ENCODE results near the gene KLHL14. TPM values are rescaled to one million over a fixed set of nuclear protein-coding genes. Genes with fewer than 3 reads are reported as not detected.
"Not testable (repeated sequence)": the region's sequence is repeated elsewhere in the genome, so short reads cannot be mapped to it uniquely, and the experiment has no call there.

KLHL14 gene
- total RNA-seq, 2 donors from 2014 or later, result 0.41 to 3.0 TPM

- Histone ChIP-seq H3K27me3 (replicated peaks; ENCODE audit: insufficient read depth) (no peaks in the 10 kb centered on the region), H3K36me3 (no peaks in the 10 kb centered on the region), H3K27ac (no peak overlapping the region), H3K4me3 (no peak overlapping the region), H3K4me1 (replicated peaks) (no peaks in the 10 kb centered on the region), H3K9me3 (no peaks in the 10 kb centered on the region)
- TF ChIP-seq POLR2AphosphoS5 (IDR thresholded peaks at IDR 0.05) (no peak), POLR2A (IDR thresholded peaks at IDR 0.05) (no peak)
- TF ChIP-seq, protein P1, sequence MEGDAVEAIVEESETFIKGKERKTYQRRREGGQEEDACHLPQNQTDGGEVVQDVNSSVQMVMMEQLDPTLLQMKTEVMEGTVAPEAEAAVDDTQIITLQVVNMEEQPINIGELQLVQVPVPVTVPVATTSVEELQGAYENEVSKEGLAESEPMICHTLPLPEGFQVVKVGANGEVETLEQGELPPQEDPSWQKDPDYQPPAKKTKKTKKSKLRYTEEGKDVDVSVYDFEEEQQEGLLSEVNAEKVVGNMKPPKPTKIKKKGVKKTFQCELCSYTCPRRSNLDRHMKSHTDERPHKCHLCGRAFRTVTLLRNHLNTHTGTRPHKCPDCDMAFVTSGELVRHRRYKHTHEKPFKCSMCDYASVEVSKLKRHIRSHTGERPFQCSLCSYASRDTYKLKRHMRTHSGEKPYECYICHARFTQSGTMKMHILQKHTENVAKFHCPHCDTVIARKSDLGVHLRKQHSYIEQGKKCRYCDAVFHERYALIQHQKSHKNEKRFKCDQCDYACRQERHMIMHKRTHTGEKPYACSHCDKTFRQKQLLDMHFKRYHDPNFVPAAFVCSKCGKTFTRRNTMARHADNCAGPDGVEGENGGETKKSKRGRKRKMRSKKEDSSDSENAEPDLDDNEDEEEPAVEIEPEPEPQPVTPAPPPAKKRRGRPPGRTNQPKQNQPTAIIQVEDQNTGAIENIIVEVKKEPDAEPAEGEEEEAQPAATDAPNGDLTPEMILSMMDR (IDR thresholded peaks at IDR 0.05), result no peak
- no peak for DNase-seq (ENCODE audit: low spot score)
- intact Hi-C loops (cut with DNase I), result no loop called here
- WGBS, result 36% methylated on average over 1 of the region's 1 CpG
These were observed 28.4 kb upstream of the KLHL14 start for GRCh38 chr18:32801228-32801627.

DNA sequence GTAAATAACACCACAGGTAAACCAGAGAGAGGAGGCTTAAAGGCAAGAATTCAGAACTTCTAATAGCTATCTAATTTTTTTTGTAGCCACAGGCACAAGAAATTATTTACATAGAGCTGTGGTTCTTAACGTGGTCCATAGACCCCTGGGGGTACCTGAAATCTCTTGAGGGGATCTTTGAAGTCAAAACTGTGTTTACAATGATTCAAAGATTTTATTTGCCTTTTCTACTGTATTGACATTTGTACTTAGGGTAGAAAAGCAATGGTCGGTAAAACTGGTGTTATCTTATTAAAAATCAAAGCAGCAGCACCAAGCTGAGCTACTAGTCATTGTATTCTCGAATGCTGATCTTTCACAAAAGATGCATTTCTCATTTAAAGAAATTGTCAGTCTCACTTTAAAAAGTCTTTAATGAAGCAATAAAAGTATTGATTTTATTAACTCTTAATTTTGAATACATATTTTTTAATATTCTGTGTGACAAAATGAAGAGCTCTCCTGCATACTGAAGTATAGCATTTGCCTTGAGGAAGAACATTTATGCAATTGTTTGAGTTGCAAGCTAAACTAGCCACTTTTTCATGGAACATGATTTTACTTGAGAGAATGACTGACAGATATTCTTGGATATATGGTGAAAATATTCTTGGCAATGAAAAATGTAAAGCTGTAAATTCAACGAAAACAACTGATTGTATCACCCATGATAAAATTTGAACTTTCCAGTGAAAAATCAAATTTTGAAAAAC lies 25.6 kb upstream of the KLHL14 start:
- Histone ChIP-seq H3K36me3 (no peaks in the 10 kb centered on the region), H3K27me3 (replicated peaks; ENCODE audit: insufficient read depth) (no peaks in the 10 kb centered on the region), H3K27ac (no peak overlapping the region), H3K4me3 (no peak overlapping the region), H3K9me3 (no peaks in the 10 kb centered on the region), H3K4me1 (replicated peaks) (no peaks in the 10 kb centered on the region)
- WGBS, result 54% methylated on average over 4 of the region's 4 CpGs
- intact Hi-C loops (cut with DNase I), result no loop called here
- TF ChIP-seq, protein P1 (IDR thresholded peaks at IDR 0.05), result no peak
- TF ChIP-seq POLR2A (IDR thresholded peaks at IDR 0.05) (no peak), POLR2AphosphoS5 (IDR thresholded peaks at IDR 0.05) (no peak)
- DNase-seq (ENCODE audit: low spot score), result no peak

- H3K4me1 ChIP-seq (replicated peaks); H3K9me3 ChIP-seq; DNase-seq (ENCODE audit: low spot score); H3K36me3 ChIP-seq; H3K27me3 ChIP-seq (replicated peaks; ENCODE audit: insufficient read depth); intact Hi-C loops (cut with DNase I); H3K27ac ChIP-seq; H3K4me3 ChIP-seq: not testable (repeated sequence)
- WGBS, result 98% methylated on average over 25 of the region's 31 CpGs
These were observed 21.8 kb upstream of the KLHL14 start for GRCh38 chr18:32794667-32795066.

DNA sequence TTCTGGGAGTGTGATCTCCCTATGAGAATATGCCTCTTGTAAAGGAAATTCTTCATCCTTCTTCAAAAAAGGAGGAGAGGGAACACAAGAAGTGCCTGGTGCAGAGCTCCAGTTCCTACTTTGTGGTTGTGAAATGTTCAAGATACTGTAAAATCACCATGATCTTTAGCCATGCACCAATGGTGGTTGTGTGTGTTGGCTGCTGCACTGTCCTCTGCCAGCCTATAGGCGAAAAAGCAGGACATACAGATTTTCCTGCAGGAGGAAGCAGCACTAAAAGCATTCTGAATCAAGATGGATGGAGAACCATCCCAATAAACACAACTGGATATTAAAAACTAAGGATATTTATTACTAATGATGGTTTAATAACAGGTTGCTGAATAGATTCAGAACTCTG lies 6.2 kb upstream of the KLHL14 start:
- no peak overlapping the region for H3K4me3 ChIP-seq
- no peak overlapping the region for H3K27ac ChIP-seq
- WGBS, result 86% methylated on average over 1 of the region's 1 CpG
- no peaks in the 10 kb centered on the region for H3K36me3 ChIP-seq
- no peaks in the 10 kb centered on the region for H3K4me1 ChIP-seq (replicated peaks)
- TF ChIP-seq, protein P1 (IDR thresholded peaks at IDR 0.05), result no peak
- no peak for DNase-seq (ENCODE audit: low spot score)
- intact Hi-C loops (cut with DNase I), result no loop called here
- H3K27me3 ChIP-seq (replicated peaks; ENCODE audit: insufficient read depth), result no peaks in the 10 kb centered on the region
- no peaks in the 10 kb centered on the region for H3K9me3 ChIP-seq

- Histone ChIP-seq H3K27ac (no peak overlapping the region), H3K27me3 (replicated peaks; ENCODE audit: insufficient read depth) (no peaks in the 10 kb centered on the region), H3K9me3 (no peaks in the 10 kb centered on the region), H3K36me3 (no peaks in the 10 kb centered on the region), H3K4me3 (no peak overlapping the region), H3K4me1 (replicated peaks) (no peaks in the 10 kb centered on the region)
- intact Hi-C loops (cut with DNase I), result no loop called here
- DNase-seq (ENCODE audit: low spot score), result no peak
- no peak for TF ChIP-seq POLR2A (IDR thresholded peaks at IDR 0.05)
- no peak for TF ChIP-seq POLR2AphosphoS5 (IDR thresholded peaks at IDR 0.05)
- TF ChIP-seq, protein P1 (IDR thresholded peaks at IDR 0.05), result no peak
- 85% methylated on average over 2 of the region's 2 CpGs for WGBS
These were observed 4.2 kb upstream of the KLHL14 start for GRCh38 chr18:32777049-32777448.
